ENCODE measurements around the gene ADRM1.

ADRM1 gene

GRCh38 chr20:62275219-62275618, 27.6 kb upstream of the ADRM1 start:
- no peak for TF ChIP-seq FOXK2 (IDR thresholded peaks at IDR 0.05)
- TF ChIP-seq, protein P1, sequence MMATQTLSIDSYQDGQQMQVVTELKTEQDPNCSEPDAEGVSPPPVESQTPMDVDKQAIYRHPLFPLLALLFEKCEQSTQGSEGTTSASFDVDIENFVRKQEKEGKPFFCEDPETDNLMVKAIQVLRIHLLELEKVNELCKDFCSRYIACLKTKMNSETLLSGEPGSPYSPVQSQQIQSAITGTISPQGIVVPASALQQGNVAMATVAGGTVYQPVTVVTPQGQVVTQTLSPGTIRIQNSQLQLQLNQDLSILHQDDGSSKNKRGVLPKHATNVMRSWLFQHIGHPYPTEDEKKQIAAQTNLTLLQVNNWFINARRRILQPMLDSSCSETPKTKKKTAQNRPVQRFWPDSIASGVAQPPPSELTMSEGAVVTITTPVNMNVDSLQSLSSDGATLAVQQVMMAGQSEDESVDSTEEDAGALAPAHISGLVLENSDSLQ (IDR thresholded peaks at IDR 0.05): no peak
- no peak for TF ChIP-seq ARNT (IDR thresholded peaks at IDR 0.05)
- CTCF ChIA-PET: interaction anchor here (0.6 kb wide), 1 partner anchor 107 kb away, joined by 3 read pairs; no protein-coding TSS in a partner anchor
- no peak for DNase-seq (ENCODE audit: extremely low spot score)
- POLR2A ChIA-PET: no interaction called here

- TF ChIP-seq FOXM1 (IDR thresholded peaks at IDR 0.05; ENCODE audit: borderline replicate concordance) (no peak), FOXK2 (IDR thresholded peaks at IDR 0.05) (no peak), ELF4 (IDR thresholded peaks at IDR 0.05) (no peak), ARNT (IDR thresholded peaks at IDR 0.05) (no peak), NFRKB (IDR thresholded peaks at IDR 0.05) (no peak), SUZ12 (IDR thresholded peaks at IDR 0.05) (no peak), SP1 (IDR thresholded peaks at IDR 0.05) (no peak), HDGF (IDR thresholded peaks at IDR 0.05; ENCODE audit: borderline replicate concordance) (no peak), BHLHE40 (IDR thresholded peaks at IDR 0.05; ENCODE audit: borderline replicate concordance) (no peak), CTBP1 (IDR thresholded peaks at IDR 0.05; ENCODE audit: borderline replicate concordance) (no peak), TARDBP (IDR thresholded peaks at IDR 0.05) (no peak), L3MBTL2 (conservative IDR thresholded peaks at IDR 0.05) (no peak)
- TF ChIP-seq, protein P1 (IDR thresholded peaks at IDR 0.05): no peak
- POLR2A ChIA-PET: no interaction called here
- CTCF ChIA-PET: no interaction called here
- no peak for DNase-seq (ENCODE audit: extremely low spot score)
Observed at GRCh38 chr20:62276439-62276838, 26.4 kb upstream of the ADRM1 start.

GRCh38 chr20:62277253-62277652, 25.5 kb upstream of the ADRM1 start:
- no peak for TF ChIP-seq ZNF384 (IDR thresholded peaks at IDR 0.05)
- no peak for TF ChIP-seq ARNT (IDR thresholded peaks at IDR 0.05)
- TF ChIP-seq SUZ12 (IDR thresholded peaks at IDR 0.05): no peak
- no peak for TF ChIP-seq L3MBTL2 (conservative IDR thresholded peaks at IDR 0.05)
- no peak for DNase-seq (ENCODE audit: extremely low spot score)
- CTCF ChIA-PET: no interaction called here
- POLR2A ChIA-PET: no interaction called here

DNA sequence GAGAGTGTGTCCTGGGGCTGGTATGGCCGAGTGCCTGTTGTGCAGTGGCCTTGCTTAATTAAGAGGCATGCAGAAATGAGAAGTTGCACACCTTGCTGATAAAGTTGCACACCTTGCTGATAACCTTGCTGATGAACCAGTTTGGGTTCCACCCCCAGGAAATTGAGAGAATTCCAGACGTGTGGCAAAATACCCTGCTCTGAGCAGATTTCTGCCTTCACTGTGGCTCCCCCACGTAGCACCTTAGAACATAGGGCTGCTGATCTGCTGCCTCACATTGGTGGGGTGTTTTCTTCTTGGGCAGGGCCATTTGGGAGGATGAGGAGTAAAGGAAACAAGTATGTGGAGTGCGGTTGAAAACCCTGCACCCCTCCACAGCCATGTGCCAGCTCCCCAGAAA, 22.5 kb upstream of the ADRM1 start:
- ChIA-PET CTCF (no interaction called here), POLR2A (no interaction called here)
- no peak for TF ChIP-seq SUZ12 (IDR thresholded peaks at IDR 0.05)
- TF ChIP-seq ELF4 (IDR thresholded peaks at IDR 0.05): no peak
- no peak for TF ChIP-seq ZNF384 (IDR thresholded peaks at IDR 0.05)
- TF ChIP-seq NFRKB (IDR thresholded peaks at IDR 0.05): no peak
- TF ChIP-seq, protein P1 (IDR thresholded peaks at IDR 0.05): no peak
- no peak for TF ChIP-seq FOXA1 (IDR thresholded peaks at IDR 0.05)
- no peak for TF ChIP-seq LEF1 (IDR thresholded peaks at IDR 0.05; ENCODE audit: borderline replicate concordance)
- no peak for TF ChIP-seq ARNT (IDR thresholded peaks at IDR 0.05)
- TF ChIP-seq TARDBP (IDR thresholded peaks at IDR 0.05): no peak
- no peak for TF ChIP-seq SP1 (IDR thresholded peaks at IDR 0.05)
- no peak for TF ChIP-seq HDGF (IDR thresholded peaks at IDR 0.05; ENCODE audit: borderline replicate concordance)
- TF ChIP-seq FOXM1 (IDR thresholded peaks at IDR 0.05; ENCODE audit: borderline replicate concordance): no peak
- TF ChIP-seq CTBP1 (IDR thresholded peaks at IDR 0.05; ENCODE audit: borderline replicate concordance): no peak
- TF ChIP-seq L3MBTL2 (conservative IDR thresholded peaks at IDR 0.05): no peak
- no peak for TF ChIP-seq BHLHE40 (IDR thresholded peaks at IDR 0.05; ENCODE audit: borderline replicate concordance)
- TF ChIP-seq FOXK2 (IDR thresholded peaks at IDR 0.05): no peak
- DNase-seq (ENCODE audit: extremely low spot score): no peak

GRCh38 chr20:62281161-62281933, 21.4 kb upstream of the ADRM1 start:
- ChIA-PET POLR2A (no interaction called here), CTCF (interaction anchor here (0.6 kb wide), 1 partner anchor 92 kb away, joined by 4 read pairs; no protein-coding TSS in a partner anchor)
- no peak for TF ChIP-seq FOXA1 (IDR thresholded peaks at IDR 0.05)
- no peak for TF ChIP-seq SP1 (IDR thresholded peaks at IDR 0.05)
- TF ChIP-seq NFRKB (IDR thresholded peaks at IDR 0.05): no peak
- no peak for TF ChIP-seq CTBP1 (IDR thresholded peaks at IDR 0.05; ENCODE audit: borderline replicate concordance)
- TF ChIP-seq SUZ12 (IDR thresholded peaks at IDR 0.05): no peak
- TF ChIP-seq, protein P1 (IDR thresholded peaks at IDR 0.05): no peak
- no peak for TF ChIP-seq ARNT (IDR thresholded peaks at IDR 0.05)
- no peak for TF ChIP-seq FOXM1 (IDR thresholded peaks at IDR 0.05; ENCODE audit: borderline replicate concordance)
- no peak for TF ChIP-seq ELF4 (IDR thresholded peaks at IDR 0.05)
- no peak for TF ChIP-seq TARDBP (IDR thresholded peaks at IDR 0.05)
- DNase-seq (ENCODE audit: extremely low spot score): no peak

DNA sequence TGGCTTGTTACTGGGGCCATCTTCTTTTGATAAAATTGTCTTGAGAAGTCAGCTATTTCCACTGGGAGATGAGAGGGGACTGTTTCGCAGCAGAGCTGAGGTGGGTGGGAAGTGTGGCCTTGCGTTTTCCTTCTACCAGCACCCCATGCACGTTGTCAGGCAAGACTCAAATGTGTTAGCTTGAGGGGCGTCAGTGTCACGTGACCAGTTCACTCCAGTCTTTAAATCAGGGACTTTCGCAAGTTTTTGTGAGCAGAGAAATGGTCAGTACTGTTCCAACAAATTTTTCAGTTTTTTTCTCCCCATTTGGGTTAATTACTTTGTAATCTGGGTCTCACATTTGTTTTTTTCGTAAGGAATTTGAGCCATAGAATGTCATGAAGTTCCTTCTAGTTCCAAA, 20.7 kb upstream of the ADRM1 start:
- no peak for DNase-seq (ENCODE audit: extremely low spot score)

More for the DNA sequence above, 20.7 kb upstream of the ADRM1 start:
- TF ChIP-seq TARDBP (IDR thresholded peaks at IDR 0.05): no peak
- TF ChIP-seq, protein P1 (IDR thresholded peaks at IDR 0.05): no peak
- TF ChIP-seq ELF4 (IDR thresholded peaks at IDR 0.05): no peak
- no peak for TF ChIP-seq ARNT (IDR thresholded peaks at IDR 0.05)
- TF ChIP-seq LEF1 (IDR thresholded peaks at IDR 0.05; ENCODE audit: borderline replicate concordance): no peak
- TF ChIP-seq FOXK2 (IDR thresholded peaks at IDR 0.05): no peak
- no peak for TF ChIP-seq HDGF (IDR thresholded peaks at IDR 0.05; ENCODE audit: borderline replicate concordance)
- TF ChIP-seq SP1 (IDR thresholded peaks at IDR 0.05): no peak
- TF ChIP-seq CTBP1 (IDR thresholded peaks at IDR 0.05; ENCODE audit: borderline replicate concordance): no peak
- no peak for TF ChIP-seq L3MBTL2 (conservative IDR thresholded peaks at IDR 0.05)
- no peak for TF ChIP-seq FOXM1 (IDR thresholded peaks at IDR 0.05; ENCODE audit: borderline replicate concordance)
- ChIA-PET POLR2A (no interaction called here), CTCF (no interaction called here)

Data from HEK293T (cell line).